Epidermal melanocyte (primary cell): ENCODE measurements around the gene ATXN3.
A peak's percentile ranks its signal among the peaks of the same experiment; 100 is the strongest.
"Not testable (repeated sequence)": the region's sequence is repeated elsewhere in the genome, so short reads cannot be mapped to it uniquely, and the experiment has no call there.

ENCODE experiments used
- DNase-seq: peaks from one replicate; pipeline ENCODE4 v3.0.0; 2011; ENCODE audit warnings: low spot score; ENCODE audit not compliant: insufficient read length

ATXN3 gene

DNA sequence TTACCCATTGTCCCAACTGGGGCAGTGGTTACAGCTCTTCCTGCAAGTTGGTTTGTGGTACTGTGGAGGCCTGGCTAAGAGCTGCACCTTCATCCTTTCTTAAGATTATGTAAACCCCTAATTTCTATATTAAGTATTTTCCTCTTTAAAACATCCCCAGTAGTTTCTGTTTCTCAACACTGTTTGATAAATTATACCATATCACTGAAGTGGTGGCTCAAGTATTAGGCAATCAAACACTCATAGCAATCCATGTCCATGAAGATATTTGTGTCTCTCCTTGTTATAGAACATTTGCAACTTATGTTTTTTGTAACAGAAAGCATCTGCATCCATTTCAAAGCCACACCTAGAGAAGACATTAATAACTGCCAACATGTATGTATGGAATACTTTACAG lies 31.8 kb downstream of the ATXN3 start:
- no peak for DNase-seq

DNA sequence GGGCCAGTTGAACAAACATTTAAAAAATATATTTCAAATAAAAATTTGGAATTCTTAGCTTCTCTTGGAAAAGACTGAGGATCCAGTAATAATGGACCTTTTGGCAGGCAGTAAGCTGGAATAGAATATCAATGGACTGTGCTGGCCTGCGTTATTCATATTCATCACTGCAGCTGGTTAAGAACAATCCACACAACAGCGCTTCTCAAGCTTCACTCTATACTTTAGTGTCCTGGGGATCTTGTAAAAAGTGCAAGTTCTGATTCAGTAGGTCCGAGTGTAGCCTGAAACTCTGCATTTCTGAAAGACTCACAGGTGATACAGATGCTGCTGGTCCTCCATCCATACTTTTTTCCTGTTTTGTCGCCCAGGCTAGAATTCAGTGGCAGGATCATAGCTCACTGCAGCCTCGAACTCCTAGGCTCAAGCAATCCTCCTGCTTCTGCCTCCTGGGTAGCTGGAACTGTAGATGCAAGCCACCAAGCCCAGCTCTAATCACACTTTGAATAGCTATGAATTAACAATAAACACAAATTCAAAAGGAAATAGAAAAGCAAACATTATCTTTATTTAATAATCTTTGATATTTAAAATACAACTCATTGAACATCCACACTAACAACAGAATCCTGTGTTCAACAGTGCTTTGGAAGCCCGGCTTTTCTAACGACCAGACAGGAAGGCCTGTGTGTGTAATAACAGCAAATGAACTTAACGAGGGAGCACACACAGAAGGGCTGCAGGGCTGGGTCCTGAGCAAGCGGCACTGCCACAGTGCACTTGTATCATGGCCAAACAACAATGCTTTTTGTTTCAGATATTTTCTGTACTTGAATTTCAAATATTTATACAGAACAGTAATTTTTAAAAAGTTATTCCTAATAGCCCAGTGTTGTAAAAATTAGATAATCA lies 48.1 kb downstream of the ATXN3 start:
- no peak for DNase-seq

DNA sequence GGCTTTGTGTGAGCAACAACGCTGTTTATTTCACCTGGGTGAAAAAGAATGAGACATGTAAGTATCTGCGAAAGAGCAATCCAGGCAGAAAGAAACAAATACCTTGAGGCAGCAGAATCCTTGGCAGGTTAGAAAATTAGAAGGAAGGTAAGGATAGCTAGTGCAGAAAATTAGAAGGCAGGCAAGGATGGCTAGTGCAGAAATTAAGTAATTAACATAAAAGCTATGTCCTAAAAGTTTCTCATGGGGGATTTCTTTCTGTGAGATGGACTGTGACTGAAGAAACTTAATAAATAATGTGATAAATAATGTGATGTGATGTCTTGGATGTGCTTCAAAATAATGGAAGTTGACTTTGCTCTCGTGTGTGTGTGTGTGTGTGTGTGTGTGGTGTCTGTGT lies 56.6 kb downstream of the ATXN3 start:
- no peak for DNase-seq

DNA sequence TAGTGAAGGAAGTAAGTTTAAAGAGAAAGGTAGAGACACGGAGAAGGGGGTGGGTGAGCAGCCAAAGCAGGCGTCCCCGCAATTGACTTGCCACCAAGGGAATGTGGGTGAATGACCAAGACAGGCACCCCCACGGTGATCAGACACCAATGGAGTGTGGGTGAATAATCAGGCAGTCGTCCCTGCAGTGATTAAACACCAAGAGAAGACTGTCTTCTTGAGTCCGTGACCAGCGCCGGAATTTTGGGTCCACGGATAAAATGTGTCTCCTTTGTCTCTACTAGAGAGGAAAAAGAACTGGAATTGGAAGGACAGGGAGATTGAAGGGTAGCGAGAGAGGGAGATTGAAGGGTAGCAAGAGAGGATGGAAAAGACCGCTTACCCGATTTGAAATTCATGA lies 57.2 kb downstream of the ATXN3 start:
- DNase-seq = not testable (repeated sequence)

DNA sequence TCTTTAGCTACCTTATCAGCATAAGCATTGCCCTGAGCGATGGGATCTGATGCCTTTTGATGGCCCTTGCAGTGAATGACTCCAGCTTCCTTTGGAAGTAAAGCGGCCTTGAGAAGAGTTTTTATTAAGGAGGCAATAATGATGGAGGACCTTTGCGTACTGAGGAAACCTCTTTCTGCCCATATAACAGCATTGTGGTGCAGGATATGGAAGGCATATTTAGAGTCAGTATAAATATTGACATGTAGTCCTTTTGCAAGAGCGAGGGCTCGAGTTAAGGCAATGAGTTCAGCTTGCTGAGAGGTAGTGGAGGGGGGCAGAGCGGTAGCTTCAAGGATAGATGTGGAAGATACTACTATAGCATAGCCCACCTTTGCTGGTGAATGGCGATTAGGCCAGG lies 60.5 kb downstream of the ATXN3 start:
- DNase-seq = not testable (repeated sequence)

DNA sequence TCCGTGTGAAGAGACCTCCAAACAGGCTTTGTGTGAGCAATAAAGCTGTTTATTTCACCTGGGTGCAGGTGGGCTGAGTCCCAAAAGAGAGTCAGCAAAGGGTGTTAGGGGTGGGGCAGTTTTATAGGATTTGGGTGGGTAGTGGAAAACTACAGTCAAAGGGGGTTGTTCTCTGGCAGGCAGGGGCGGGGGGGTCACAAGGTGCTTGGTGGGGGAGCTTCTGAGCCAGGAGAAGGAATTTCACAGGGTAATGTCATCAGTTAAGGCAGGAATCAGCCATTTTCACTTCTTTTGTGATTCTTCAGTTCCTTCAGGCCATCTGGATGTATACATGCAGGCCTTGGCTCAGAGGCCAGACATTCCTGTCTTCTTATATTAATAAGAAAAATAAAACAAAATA lies 64.6 kb downstream of the ATXN3 start:
- not testable (repeated sequence) for DNase-seq

DNA sequence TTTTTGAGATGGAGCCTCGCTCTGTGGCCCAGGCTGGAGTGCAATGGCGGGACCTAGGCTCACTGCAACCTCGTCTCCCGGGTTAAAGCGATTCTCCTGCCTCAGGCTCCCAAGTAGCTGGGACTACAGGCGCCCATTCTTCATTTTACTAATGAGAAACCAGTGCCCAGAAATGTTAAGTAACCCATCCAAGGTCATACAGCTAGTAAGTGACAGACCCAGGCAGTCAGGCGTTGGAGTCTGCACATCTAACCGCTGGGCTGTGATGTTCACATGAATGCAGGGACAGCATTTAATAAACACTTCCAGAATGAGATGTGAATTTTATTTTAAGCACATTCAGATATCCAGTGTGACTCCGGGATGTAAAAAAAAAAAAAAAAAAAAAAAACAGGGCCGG lies 65.2 kb downstream of the ATXN3 start:
- DNase-seq = no peak

DNA sequence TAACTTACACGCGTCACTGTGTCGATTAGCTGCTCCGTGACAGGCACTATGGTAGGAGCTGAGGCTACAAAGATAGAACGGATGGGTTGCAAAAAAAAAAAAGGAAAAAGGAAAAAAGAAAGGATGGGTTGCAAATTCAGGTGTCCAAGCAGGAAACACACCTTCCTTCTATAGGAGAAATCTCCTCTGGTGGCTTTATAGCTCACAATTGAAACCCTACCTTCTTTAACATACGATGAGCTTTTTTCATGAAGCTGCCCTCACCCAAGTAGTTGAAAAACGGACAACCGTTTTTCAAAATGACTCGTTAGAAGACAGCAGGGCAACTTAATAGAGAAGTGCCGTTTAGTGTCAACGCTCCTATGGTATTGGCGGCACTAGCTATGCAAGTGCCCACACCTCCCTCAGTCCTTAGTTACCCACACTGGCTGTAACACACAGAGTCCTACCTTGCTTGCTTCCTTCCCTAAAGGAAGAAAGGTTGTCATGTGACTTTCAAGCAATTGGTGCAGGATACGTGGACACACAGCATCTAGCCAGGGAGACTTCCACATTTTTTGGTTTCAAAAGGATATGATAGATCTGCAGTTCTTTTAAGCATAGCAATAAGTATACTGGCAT lies 65.8 kb downstream of the ATXN3 start:
- no peak for DNase-seq

DNA sequence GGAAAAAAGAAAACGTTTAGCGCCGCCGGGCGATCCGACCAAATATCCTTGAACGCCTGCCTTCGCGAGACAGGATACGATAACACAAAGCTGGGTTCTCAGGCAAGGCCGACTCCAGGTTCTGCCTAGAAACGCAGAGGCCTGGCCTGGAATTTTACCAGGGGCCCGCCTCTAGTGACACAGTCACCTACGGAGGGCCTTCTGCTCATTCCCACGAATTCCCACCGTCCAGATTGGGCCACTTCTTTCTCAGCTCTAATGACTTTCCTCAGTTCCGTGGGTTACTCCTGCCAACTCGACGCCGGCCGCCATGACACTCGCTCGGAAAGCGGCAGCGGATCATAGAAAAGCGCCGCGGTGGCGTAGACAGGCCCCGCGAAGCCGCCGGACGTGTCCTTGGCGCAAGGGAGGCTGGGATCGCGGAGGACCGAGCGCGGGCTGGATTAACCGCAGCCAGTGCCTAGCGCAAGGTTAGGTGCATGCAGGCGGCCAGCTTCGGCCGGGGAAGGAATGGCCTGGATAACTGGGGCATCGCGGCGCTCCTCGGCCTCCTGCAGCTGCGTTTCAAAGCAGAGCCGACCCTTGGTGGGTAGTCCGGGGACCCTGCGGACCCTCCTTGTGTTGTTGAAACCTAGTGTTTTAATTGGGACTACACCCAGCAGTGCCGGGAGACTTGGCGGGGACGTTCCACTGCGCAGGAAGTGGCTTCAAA lies 66.5 kb downstream of the ATXN3 start, which contains the start of gene TRIP11:
TRIP11 (minus strand) TSS at position 341 of the 712 bp plus-strand sequence. CDS start 374 bp downstream, outside the sequence.
- peak; percentile 93 for DNase-seq

DNA sequence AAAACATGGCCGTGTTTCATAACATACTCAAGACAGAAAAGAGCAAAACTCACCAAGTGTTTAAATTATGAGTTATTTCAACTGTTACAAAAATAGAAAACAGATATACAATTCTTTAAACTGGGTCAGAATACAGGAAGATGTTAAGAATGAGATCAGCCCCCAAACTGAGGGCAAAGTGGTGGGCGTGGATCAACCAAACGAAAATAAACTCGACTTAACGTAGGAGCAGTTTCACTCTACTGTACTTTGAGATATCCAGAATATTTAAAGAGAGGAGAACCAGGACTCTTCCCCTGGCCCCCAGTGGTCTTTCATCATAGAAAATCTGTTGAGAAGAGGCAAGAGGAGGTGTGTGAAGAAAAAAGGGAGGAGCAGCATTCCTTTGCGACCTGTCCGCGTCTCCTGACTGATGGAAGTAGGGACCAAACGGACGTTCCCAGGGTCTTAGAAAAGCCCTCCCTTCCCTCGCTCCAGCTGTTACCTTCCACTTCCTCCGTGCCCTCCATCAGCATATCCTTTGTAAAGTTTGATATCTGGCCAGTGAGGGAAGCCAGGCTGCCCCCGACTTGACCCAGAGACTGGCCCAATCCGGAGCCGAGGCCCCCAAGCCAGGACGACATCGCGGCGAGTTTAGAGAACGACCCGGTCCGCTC lies 67.2 kb downstream of the ATXN3 start:
- no peak for DNase-seq

DNA sequence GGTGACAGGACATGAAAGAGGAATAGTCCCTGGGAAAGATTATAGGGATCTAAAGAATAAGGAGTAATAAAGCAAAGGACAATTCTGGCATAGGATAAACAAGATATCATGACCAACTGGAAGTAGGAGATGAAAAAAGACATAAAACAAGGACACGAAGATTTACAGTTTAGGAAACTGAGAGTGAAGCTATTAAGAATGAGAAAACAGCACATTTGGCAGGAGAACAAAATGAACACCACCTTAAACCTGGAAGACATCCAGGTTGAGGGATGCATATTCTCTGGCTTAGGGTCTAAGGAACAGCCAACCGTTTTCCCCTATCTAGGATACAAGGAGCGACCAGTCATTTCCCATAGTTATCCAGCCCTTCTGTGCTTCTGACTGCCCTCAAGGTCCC lies 68.4 kb downstream of the ATXN3 start:
- no peak for DNase-seq

DNA sequence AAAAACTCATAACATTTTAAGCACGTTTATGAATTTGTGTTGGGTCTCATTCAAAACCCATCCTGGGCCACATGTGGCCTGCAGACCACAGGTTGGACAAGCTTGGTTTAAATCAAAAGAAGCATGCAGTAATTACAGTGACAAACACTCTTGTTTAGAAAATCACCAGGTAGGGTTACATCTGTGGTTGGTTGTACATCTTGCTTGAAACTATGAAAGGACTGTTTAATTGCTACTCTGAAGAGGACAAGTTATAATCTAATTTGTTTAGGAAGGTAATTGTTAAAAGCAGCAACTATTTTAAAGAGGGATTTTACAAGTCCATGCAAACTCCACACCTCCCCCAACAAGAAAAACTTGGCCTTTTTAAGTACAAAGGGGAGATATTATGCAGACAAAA lies 70.5 kb downstream of the ATXN3 start:
- no peak for DNase-seq

DNA sequence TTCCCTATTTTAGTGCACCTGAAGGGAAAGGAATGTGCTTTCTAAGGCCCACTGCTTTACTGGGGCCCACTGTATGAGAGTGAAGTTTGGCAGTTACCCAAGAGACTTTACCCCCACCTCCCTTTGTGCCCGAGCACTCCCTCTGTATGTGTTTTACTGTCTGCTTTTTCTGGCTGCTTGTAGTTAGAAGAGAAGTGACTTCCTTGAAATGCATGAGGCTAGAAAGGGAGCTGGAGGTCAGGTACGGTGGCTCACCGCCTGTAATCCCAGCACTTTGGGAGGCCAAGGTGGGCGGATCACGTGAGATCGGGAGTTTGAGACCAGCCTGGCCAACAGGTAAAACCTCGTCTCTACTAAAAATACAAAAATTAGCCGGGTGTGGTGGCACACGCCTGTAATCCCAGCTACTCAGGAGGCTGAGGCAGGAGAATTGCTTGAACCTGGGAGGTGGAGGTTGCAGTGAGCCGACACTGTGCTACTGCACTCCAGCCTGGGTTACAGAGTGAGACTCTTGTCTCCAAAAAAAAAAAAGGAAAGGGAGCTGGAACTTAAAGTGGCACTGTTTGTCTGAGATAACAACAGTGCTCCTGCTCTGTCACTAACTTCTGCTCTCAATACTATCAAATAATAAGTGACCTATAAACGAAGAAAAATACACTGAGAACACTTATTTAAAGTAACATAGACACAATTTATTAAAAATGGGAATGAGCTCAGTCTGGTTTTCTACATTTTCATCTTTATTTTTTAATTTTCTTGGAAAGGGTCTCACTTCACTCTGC lies 72.3 kb downstream of the ATXN3 start:
- no peak for DNase-seq

DNA sequence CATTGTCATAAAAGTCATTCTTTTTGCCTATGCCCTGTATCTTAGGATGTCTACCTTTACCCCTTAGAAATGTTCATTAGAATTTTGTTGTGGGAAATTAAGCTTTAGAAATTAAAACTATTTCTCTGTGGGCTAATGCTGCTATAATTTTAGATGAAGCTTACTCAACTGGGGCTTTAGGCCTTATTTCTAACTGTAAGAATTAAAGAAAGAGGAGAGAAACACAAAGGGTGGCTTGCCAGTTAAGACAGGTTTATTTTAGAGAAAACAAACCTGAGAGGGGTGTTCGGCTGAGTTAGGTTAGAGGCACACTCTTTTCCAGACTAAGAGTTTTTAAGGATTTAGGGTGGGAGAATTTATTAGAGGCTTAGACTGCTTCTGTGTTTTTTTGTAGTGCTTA lies 72.9 kb downstream of the ATXN3 start:
- no peak for DNase-seq

DNA sequence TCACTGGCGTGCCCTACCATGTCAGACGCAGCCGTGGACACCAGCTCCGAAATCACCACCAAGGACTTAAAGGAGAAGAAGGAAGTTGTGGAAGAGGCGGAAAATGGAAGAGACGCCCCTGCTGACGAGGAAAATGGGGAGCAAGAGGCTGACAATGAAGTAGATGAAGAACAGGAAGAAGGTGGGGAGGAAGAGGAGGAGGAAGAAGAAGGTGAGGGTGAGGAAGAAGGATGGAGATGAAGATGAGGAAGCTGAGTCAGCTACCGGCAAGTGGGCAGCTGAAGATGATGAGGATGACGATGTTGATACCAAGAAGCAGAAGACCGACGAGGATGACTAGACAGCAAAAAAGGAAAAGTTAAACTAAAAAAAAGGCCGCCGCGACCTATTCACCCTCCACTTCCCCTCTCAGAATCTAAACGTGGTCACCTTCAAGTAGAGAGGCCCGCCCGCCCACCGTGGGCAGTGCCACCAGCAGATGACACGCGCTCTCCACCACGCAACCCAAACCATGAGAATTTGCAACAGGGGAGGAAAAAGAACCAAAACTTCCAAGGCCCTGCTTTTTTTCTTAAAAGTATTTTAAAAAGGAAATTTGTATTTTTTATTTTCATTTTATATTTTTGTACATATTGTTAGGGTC lies 79.7 kb downstream of the ATXN3 start:
- no peak for DNase-seq

DNA sequence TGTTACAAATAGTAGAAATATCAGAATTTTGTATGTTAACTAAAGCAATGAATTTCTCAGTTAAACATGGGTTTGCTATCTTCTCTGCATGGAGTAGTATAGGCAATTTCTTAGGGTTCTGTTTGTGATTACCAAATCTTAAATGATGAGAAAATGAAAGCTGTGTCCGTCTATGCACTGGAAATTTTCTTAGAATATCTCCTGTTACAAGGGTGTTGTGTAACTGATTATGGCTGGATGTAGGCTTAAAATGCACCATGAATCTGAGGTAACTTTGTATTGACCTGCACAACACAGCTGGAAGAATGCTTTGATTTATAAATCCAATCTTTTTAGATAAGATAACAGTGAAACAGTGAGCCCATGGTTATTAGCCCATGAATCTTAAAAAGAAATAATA lies 84.3 kb downstream of the ATXN3 start:
- DNase-seq = no peak

DNA sequence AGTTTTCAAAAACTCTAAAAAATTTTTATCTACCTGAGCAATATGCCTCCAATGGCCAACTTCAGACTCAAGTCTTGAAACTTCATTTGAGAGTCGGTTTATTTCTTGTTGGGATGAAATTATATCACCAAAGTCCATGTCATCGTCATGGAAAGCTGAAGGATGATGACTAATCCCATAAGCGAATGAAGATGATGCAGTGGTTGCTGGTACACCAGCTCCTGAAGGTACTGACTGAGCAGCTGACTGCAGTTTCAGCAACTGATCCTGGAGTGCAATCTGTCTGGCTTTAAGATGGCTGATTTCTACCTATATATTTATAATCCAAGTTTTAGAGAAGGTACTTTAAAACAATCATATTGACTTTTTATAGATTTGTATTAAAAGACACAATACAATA lies 84.9 kb downstream of the ATXN3 start:
- DNase-seq = no peak

DNA sequence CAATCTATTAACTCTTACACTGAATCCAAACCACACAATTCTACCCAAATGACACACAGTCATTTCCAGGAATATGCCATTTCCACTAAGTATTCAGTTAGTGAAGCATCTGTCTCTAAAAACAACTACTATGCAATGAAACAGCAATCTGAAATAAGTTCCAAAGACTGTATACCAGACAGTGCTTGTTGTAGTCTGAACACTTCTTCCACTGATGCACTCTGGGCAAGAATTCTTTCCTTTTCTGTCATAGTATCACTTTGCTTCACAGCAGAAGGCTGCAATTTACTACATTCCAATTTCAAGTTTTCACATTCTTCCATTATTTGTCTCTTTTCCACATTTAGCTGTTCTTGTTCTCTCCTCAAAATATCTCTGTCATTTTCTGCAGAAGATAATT lies 92.3 kb downstream of the ATXN3 start:
- no peak for DNase-seq

DNA sequence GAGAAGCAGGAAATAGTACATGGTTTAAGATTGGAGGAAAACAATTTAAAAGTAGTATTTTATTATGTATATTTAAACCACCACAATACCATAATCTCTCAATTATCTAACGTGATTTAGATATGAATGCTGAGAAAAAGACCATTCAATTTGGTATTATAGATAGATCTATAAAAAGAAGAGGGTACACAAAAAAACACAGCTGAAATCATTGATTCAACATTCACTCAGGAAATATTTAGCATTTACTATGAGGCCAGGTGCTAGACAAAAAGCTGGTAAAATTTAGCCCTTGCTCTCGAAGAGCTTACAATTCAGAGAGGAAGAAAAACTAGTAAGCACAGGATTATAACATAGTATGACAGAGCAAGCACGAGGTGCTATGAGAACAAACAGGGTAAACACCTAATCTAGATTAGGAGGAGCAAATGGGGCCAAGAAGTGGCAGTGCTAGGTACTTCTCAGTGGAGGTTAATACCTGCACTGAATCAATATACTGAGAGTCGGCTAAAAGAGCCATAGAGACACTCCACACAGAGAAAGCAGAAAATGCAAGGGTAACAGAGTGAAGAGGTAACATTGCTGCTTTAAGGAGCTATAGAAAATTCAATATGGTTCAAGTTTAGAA lies 94.1 kb downstream of the ATXN3 start:
- DNase-seq = no peak

DNA sequence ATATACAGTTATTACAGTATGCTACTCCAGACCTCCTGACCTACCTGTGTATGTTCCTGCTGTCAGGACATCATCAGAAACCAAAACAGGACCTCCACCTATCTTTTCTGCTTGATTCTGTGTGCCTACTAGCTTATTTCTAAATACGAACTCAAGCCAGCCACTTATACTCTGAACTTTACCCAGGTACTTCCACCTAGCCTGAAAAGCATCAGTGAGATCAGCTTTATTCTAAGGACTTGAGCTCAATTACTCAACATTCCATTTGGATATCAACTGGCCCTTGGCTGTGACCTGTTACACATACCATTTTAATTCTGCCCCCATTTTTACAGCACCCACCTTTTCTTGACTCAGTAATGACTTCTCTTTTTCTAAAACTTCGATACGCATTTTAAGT lies 95.7 kb downstream of the ATXN3 start:
- no peak for DNase-seq
